NOMO-1 treated with dmso at 0.1 percent for 144 hours (cell line): ENCODE measurements around the gene ETAA1.

Experiments used
- DNase-seq: peaks from one replicate; lab custom pipeline; 2025; ENCODE audit not compliant: unreplicated experiment; lab: John Stamatoyannopoulos, UW

Gene ETAA1

DNA sequence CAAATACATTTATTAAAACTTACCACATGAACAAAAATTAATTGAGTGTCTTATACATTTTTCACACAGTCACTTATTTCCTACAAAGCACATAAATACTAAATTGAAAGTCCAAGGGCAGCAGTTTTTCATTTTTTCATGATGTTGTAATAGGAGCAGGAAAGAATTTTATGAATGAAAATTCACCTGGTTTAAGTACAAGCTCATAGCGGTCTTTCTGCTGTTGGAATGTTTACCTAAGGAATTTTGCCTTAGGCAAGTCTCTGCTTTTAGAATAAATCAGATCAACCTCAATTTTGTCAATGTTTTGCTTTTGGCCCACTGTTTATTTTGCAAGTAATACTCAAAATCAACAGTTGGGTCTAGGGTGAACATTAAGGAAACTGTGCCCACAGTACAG is 40.0 kb downstream of the ETAA1 start:
- no peak for DNase-seq

DNA sequence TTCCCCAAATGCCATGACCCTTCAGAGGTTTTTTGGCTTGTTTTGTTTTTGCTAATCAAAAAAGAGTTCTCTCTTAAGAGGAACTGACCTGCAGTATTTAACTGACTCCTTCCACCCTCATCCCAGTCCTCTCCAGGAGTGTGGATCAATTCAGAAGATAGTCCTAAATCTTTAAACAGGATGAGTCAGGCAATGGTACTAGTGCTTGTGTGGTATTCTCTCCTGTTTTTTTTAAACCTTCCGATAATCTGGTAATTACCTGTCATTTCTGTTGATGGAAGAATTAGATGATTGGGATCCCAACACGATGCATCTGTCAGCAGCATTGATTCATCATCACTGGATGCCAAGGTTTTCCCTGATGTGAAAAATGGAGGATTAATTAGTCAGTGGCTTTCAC is 41.2 kb downstream of the ETAA1 start:
- DNase-seq: no peak

DNA sequence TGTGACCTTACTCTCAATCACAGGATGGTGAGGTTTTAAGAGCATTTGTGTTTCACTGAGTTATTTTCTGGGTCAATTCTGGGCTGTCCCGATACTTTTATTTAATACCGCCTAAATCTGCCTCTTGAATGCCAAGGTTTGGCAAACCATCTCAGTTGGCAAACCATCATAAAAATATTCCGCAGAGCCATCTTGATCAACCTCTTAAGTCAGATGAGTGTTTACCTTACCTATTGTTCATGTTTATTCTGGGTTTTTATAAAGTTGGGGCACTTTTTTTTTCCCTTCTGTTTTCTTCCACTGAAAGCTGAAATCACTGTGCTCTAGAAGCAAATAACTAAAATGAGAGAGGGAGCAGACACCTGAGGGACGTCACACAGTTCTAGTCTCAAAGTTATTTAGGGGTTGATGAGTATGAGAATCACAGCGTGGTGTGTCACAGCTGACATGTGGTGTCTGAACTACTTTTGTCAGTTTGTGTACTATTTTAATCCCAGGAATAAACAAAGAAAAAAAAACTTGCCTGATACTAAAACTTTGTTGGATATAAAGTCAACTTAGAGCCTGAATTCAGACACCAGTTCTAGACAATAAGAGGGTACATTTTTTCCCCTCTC is 48.6 kb downstream of the ETAA1 start:
- DNase-seq: no peak

DNA sequence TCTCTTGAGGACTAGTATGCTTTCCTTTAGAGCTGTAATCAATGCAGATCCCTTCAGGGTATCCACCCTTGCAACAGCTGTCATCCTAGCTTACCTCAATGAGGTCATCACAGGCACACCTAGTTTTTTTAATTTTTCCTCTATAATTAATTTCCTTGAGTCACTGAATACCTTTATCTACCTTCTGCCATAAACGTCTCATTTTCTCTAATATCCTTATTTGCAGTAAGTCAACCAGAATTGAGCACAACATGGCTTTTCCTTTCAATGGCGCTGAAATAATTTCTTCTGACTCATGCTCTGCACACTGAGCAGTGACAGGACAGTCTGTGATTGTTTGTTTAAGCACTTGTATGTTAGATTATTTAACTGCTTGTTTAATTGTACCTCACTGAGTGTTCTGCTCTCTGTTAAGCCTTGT is 49.4 kb downstream of the ETAA1 start:
- DNase-seq: no peak

DNA sequence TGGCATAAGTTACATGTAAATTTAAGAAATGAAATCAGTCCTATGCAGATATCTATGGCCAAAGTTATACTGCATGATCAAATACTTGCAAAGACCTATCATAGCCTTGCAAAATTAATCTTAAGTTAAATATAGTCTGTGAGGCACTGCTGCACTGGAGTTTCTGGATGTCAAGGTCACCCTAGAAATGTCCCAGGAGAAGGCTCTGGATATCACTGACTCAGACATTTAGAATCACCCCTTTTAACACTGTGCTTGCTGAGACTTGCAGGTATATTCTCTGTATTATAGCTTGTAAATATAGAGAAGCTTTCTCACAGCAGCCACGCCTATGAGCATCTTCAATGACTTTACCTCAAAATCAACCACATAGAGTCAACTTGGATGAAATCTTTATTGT is 51.5 kb downstream of the ETAA1 start:
- no peak for DNase-seq

DNA sequence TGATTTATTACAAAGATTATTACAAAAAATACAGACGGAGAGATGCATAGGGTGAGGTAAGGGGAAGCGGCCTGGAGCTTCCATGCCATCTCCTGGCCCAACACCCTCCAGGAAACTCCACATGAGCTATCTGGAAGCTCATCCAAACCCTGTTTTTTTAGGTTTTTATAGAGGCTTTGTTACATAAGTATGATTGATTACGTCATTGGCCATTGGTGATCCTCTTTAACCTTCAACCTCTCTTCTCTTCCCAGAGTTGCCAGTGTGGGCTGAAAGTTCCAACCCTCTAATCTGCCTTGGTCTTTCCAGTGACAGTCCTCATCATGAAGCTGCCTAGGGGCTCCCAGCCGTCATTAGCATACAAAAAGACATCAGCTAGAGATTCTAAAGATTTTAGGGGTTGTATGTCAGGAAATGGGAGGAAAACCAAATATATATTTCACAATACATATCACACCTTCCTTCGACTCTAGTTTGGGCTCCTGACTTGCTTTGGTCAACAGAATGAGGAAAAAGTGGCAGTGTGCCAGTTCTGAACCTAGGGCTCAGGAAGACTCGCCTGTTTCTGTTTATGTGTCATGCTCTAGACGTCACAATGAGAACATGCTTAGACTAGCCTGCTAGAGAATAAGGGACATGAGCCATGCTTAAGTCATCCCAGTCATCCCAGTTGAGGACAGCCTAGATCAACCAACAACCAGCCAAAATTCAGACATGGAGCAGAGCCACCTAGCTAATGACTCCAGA is 54.1 kb downstream of the ETAA1 start:
- no peak for DNase-seq

DNA sequence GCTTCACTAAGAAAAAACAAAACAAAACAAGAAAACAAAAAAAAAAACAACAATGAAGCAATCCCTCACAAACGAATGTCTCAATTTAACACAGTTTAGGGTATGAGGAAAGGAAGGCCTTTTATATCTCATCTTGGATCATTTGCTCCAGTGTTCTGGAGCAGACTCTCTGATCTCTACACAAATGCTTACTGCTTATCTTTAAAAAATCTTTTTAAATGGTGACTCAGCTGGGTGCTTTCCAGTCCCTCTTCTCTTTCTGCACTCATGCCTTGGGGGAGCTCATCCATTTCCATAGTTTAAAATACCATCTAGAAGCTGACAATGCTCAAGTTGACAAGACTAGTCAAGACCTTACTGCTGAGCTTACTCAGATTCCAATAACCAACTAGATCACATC is 56.2 kb downstream of the ETAA1 start:
- DNase-seq: no peak

DNA sequence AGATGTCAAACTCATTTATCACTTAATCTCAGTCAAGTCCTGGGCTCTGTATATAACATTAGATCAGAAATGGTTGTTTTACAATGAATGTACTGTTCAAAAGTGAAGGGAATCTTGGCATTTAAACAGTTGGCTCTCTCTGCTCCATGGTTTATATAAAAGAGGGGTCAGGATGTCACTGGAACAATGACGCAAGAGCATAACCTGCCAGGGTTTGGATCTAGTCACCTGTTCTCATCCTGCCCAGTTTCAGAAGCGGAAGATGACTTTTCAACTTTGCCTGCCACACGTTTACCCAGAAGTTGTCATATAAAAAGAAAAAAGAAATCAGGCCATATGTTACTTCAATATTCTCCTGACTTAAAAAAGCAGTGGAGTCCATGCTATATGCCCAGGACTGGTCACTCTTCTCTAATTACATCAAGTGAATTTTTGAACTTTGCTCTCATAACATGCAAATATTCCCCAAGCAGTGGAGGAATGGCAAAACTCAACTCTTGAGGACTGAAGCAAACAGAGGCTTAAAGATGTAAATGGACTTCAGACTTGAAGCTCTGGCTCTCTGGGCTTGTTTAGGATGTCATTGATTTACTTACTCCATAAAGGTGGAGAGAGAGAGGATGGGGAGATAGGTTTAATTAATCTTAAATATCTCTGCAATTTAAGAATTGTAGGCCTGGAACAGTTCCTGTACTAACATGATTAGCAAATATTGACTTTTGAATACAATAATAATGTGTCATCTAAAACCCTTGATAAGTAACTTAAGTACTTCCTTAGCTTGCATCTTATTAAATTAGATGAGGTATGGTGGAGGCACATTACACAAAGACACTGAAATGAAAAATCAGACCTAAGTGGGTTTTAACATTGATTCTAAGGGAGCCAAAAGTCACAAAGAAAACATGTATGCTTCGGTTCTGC is 58.3 kb downstream of the ETAA1 start:
- DNase-seq: no peak

DNA sequence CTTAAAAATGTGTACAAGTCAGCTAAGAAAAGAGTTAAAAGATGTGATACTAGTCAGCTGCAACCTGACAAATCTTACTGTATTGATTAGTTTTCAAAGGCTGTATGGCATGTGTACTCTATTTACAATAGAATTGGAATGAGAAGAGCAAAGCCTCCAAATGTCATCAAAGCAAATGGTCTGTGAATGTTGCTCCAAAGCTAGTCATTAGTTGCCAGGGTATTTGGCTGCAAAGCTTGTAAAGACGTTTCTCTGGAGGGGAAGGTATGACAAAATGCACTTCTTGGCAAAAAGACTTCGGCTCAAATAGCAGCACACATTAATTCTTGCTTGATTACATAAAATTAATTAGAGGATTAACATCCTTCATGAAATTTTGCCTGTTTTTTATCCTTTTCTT is 59.3 kb downstream of the ETAA1 start:
- DNase-seq: no peak

DNA sequence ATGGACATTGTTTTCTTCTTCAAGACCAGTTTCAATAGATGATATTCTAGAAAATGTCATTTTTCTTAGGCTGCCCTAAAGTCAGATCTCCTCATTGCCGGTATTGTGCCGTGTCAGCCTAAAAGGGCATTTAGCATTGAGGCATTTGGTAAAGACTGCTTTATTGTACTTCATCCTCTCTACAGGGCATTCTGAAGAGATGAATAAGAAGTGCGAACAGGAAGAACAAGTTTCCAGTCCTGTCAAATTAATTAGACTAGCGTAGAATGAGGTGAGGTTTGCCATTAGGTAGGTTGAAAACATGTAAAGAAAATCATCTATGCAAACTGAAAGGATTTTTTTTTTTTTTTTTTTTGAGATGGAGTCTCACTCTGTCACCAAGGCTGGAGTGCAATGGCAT is 60.6 kb downstream of the ETAA1 start:
- no peak for DNase-seq

DNA sequence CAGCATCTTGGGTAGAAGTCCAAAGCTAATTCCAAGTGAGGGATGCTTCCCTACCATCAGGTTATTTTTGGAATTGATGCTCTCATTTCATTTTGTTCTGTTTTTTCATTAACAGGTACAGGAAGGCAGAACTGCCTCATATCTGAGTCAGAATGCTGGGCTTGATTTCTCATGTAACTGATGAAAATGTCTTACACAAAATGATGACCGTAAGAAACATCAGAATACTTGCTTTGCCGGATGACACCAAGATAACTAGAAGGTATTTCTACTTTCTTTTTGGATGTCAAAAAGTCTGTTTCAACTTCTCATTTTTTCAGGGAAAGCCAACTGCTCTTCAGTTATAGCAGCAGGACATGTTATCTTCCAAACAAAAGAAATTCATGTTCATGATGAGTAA is 62.6 kb downstream of the ETAA1 start:
- DNase-seq: no peak
